Medulla oblongata (tissue), 1 donor: ENCODE data around the gene WWOX.

Experiments used
- DNase-seq: peaks from one replicate; pipeline ENCODE4 v3.0.0-alpha.2; 2015; ENCODE audit errors: extremely low spot score

Gene WWOX

GRCh38 chr16:78796221-78796866 lies 696.9 kb downstream of the WWOX start:
- peak; percentile 56 for DNase-seq

DNA sequence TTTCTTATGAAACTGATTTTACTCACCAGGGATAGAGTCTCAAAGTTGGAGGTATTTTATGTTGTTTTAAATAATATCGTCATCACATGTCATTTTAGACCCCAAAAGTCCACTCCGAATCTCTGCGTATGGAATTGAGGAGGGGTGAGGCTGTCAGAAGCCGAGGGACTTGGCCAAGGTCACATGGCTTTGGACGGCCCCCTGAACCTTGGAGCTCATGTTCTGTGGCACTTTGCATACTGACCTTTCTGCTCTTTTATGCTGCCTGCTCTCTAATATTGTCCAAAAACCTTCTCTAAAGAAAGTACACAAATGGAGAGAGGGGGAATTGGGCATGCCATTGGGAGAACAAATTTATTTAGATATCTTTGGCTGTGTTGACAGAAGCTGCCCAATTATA lies 700.0 kb downstream of the WWOX start:
- no peak for DNase-seq

GRCh38 chr16:78800523-78800922 lies 701.1 kb downstream of the WWOX start:
- no peak for DNase-seq

GRCh38 chr16:78804058-78804735 lies 704.7 kb downstream of the WWOX start:
- no peak for DNase-seq

GRCh38 chr16:78805556-78805955 lies 706.1 kb downstream of the WWOX start:
- DNase-seq, result no peak

GRCh38 chr16:78811247-78811646 lies 711.8 kb downstream of the WWOX start:
- no peak for DNase-seq

GRCh38 chr16:78812582-78812981 lies 713.1 kb downstream of the WWOX start:
- no peak for DNase-seq

GRCh38 chr16:78813661-78814311 lies 714.3 kb downstream of the WWOX start:
- peak; percentile 22 for DNase-seq

DNA sequence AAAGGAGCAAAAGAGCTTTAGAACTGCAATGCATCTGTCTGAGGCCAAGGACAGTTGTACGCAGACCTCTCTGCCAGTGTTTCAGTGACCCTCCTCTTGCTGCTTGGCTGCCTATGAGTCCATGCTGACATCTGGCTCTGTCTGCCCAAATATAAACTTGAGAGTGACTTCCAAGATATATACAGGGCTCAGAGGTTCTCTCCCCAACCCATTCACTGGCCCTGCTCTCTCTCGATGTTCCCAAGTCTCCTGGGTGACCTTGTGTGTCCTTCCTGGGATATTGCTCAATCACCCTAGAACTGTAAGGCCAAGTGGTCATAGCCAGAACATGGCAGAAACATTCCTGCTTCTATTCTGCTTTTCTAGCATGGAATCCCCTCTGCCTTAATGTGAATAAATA lies 716.3 kb downstream of the WWOX start:
- DNase-seq, result no peak

- peak; percentile 22 for DNase-seq
Observed at GRCh38 chr16:78816499-78817195, 717.2 kb downstream of the WWOX start.

DNA sequence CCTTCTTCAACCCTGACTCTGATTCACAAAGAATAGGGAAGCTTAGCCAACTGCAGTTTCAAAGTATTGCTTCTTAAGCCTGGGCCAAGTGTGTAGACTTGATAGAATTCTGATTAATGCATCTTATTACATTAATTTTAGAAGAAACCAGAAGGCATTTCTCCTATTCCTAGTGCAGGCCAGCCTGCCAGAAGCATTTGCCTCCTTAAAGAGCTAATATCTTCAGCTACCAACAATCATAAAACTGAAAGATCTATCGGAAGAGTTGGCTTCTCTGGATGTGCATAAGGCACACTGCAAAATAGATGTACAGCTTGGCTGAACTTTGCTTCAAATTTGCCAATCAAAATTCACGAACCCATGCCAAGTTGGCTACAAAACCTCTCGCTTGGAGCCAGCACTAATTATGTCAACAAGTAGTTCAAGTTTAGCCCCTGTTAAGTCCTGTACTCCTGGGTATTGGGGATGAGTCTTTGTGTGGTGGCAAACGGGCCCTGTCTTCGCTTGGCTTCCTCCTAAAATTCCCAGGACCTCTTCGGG lies 717.8 kb downstream of the WWOX start:
- no peak for DNase-seq

- DNase-seq, result no peak
Observed at GRCh38 chr16:78821335-78821734, 721.9 kb downstream of the WWOX start.

DNA sequence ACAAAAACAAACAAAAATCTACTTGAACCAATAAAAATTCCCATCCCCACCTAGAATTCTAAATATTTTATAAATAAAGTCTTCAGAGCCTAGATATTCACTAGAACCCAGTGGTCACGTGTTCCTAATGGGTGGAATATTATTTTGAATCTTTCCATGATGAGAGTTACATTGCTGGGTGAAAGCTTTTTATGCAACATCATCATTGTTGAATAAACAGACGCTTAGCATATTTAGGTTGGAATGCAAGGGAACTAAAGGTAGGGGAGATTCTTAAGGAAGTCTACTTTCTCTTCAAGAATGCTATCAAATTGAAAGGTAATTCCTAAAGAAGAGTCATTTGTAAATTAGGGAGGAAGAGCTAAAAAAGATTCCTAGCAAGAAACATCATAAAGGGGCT lies 723.1 kb downstream of the WWOX start:
- no peak for DNase-seq

- DNase-seq, result no peak
Observed at GRCh38 chr16:78823027-78823426, 723.6 kb downstream of the WWOX start.

- no peak for DNase-seq
Observed at GRCh38 chr16:78829280-78829679, 729.8 kb downstream of the WWOX start.

DNA sequence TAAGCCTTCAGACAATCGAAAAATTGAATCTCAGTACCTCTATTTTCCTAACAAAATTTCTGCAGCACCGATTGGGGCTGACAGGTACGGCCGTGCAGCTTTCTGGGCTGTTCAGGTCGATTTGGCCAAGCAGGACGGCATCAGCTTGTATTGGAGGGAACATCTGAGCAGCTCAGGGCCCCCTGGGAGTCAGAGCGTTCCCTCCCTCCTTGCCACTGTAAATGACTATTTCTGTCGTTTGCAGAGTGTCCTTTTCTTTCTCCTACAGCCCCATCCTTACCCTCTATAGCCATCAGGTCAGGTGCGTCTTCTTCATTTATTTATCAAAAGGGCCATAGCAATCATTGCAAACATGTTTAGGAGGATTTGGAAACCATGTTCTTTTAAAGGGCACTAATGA lies 731.1 kb downstream of the WWOX start:
- no peak for DNase-seq

GRCh38 chr16:78832100-78832499 lies 732.6 kb downstream of the WWOX start:
- no peak for DNase-seq

GRCh38 chr16:78836802-78837491 lies 737.5 kb downstream of the WWOX start:
- no peak for DNase-seq

- no peak for DNase-seq
Observed at GRCh38 chr16:78837706-78838105, 738.3 kb downstream of the WWOX start.

- no peak for DNase-seq
Observed at GRCh38 chr16:78838276-78838675, 738.8 kb downstream of the WWOX start.

DNA sequence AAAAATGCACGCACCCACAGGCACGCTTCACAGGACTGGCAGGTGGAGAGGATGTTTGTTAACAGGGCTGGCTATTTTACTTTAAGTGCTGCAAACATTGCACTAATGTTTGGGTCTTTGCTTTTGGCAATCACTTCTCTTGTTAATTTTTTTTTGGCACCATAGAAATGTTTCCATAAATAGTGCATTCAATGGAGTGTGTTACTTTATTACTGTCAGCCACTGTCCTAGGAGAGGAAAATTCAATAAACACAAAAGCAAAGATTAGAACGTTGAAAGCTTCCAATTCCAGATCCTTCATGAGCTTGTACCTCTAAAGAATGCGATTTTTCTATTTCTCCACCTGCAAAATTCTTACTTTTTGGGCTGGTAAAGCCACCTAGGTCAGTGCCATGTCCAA lies 743.5 kb downstream of the WWOX start:
- no peak for DNase-seq

DNA sequence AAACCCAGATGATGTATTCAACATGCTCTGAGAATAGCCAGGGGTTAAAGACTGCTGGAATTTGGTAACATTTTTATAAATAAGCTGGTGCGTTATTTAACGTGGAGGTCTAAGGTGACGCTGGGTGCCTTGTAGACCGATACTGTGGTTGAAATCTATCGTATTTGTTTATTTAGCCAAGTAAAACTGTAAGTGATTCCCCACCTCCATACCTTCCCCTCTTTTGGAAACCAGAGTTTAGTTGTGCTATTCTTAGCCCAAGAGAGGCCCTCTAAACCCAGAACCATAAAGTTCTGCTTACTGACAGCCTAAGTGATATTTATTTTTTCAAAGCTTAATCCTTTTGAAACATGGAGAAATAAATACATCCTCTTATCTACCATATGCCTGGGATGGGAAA lies 744.5 kb downstream of the WWOX start:
- no peak for DNase-seq
